Measurements from ENCODE around the gene KDM6B.

KDM6B gene

GRCh38 chr17:7822126-7822525 is 11.9 kb upstream of the KDM6B start:
- no peak for DNase-seq

- no peak for DNase-seq
Observed at GRCh38 chr17:7823581-7824001, 10.4 kb upstream of the KDM6B start.

GRCh38 chr17:7824021-7824924 is 9.7 kb upstream of the KDM6B start:
- DNase-seq: no peak

DNA sequence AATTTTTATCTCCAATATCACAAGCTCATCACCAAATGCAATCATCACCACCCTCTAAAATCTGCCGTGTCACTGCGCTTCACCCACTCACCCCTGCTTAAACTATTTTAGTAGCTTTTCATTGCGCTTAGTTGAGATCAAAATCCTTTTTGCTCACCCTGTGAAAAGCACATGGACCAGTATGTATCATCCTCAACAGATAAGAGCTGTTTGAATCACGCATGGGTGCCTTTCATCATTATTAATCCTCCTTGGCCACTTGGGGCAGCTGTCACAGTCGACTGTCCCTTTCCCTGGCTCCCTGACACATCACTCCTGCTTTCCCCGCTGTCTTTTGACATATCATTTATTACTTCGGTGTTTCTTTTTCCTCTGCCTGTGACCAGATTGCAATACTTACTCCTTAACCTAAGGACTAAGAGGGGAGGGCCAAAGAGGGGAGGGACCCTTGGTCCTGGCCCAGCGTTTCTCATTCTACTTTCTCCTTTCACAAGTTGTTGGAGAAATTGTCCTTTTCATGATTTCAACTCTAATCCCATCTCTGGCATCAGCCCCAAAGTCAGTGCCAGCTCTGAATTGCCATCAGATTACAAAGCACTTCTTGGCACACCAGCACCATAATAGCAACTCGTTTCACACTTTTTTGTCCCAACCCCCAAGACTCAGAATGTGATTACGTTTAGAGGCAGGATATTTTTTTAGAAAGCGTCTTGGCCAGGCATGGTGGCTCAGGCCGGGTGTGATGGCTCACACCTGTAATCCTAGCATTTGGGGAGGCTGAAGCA is 8.6 kb upstream of the KDM6B start:
- no peak for DNase-seq

GRCh38 chr17:7830616-7831015 is 3.4 kb upstream of the KDM6B start:
- no peak for DNase-seq

GRCh38 chr17:7831233-7831632 is 2.8 kb upstream of the KDM6B start:
- DNase-seq: no peak

DNA sequence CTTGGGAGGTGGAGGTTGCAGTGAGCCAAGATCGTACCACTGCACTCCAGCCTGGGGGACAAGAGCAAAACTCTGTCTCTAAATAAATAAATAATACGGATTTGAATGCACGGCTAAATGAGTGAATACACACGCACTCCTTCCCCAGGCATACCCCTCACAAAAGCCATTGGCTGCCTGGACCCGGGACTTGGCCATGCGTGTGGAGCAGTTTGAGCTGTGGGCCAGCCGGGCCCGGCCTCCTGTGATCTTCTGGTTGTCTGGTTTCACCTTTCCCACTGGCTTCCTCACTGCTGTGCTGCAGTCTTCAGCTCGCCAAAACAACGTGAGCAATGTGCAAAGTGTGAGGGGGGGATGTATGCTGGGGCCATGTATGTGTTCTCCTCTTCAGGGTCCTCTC is 1.6 kb upstream of the KDM6B start:
- no peak for DNase-seq

DNA sequence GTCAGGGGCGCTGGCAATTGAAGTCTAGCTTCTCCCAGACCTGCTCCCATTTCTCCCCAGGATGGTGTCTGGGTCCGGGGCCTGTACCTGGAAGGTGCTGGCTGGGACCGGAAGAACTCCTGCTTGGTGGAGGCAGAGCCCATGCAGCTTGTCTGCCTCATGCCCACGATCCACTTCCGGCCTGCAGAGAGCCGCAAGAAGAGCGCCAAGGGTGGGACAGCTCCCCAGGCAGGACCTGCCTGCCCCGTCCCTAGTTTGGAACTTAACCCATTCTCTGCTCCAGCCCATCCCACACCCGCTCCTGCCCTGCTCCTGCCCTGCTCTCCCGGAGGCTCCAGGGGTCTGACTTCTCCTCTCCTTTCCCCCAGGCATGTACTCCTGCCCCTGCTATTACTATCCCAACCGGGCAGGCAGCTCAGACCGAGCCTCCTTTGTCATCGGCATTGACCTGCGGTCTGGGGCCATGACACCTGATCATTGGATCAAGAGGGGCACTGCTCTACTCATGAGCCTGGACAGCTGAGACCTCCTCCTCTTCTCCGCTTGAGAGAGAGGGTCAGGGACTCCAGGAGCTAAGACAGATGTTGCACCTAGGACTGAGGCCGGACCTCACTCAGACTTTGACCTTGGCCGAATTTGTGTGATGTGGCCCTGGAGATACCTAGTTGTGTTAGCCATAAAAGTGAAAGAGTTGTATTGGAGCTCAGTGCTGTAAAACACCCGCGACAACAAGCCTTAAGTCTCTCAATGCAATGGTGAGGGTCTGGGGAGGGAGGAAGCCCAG is 814 bp upstream of the KDM6B start:
- DNase-seq: no peak

DNA sequence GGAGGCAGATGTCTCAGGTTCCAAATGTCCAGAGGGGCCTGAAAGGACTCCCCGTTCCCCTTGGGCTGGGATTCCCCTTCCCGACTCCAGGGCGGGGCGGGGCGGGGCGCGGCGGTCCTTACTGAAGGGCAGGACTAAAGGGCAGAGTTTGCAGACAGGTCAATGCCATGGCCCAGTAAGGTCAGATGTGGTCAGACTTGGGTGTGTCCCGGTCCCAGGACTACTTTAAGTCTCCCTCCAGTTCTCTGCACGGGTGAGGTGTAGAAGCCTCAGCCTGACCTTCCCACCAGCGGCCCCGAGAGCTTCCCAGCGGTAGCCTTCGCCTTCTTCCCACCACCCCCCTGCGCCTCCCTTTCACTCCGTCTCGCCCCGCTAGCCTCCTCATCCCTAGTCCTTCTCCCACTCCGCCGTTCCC is 532 bp downstream of the KDM6B start:
- no peak for DNase-seq

DNA sequence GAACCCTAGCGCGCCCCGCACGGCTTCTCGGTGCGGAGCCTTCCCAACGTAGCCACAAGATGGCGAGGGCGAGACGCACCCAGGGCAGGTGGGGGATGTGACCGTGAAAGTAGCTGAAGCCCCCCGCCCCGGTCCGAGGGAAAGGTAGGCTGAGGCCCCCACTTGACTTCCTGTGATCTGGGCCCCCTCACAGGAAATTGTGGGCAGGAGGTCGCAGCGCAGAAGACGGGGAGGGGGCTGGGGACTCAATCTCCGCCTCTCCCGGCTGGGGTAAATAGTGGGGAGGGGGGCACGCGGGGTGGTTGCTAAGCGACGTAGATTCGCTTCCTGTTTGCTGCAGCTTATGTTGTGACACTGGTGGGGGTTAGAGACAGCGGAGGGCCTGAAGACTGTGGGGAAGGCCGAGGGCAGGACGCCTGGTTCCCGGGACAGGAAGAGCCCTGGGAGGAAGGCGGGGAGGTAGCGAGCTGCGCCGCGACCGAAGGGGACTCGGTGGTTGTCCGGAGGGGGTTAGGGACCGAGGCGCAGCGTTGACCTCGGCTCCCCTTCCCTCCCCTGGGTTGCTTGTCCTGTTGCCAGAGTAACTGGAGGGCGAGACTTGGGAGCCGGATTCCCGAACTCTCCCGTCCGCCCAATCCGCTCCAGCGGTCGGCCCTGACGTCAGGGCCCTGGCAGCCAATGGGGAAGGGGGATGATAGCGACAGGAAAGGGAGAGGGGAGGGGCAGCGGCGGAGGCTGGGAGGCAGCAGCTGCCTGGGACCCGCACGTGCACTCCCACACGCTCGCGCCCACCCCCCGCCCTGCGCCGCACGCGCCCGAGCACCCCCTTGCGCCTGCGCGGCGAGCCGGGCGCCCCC is 1.2 kb downstream of the KDM6B start:
- peak; percentile 83 for DNase-seq

- DNase-seq: peak; percentile 29
Observed at GRCh38 chr17:7835814-7836595, 2.0 kb downstream of the KDM6B start.

- peak; percentile 74 for DNase-seq
Observed at GRCh38 chr17:7836596-7837407, 2.8 kb downstream of the KDM6B start.

- DNase-seq: no peak
Observed at GRCh38 chr17:7837408-7838088, 3.5 kb downstream of the KDM6B start.

- no peak for DNase-seq
Observed at GRCh38 chr17:7838090-7839075, 4.4 kb downstream of the KDM6B start.

GRCh38 chr17:7839190-7839875 is 5.3 kb downstream of the KDM6B start:
- no peak for DNase-seq

DNA sequence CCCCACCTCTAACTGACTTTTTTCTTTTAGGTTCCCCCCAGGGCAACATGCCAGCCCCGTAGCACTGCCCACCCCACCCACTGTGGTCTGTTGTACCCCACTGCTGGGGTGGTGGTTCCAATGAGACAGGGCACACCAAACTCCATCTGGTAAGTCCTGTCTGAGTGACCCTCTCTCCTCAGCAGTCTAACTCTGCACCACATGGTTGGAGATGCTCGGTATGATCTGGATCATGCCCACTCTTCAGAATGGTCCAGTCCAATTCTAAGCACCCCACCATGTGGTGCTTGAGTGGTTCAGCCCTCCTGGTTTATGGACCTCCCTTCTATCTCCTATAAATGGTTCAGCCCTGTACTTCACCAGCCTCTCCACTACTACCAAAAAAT is 5.9 kb downstream of the KDM6B start:
- DNase-seq: no peak

GRCh38 chr17:7840441-7840840 is 6.4 kb downstream of the KDM6B start:
- no peak for DNase-seq

DNA sequence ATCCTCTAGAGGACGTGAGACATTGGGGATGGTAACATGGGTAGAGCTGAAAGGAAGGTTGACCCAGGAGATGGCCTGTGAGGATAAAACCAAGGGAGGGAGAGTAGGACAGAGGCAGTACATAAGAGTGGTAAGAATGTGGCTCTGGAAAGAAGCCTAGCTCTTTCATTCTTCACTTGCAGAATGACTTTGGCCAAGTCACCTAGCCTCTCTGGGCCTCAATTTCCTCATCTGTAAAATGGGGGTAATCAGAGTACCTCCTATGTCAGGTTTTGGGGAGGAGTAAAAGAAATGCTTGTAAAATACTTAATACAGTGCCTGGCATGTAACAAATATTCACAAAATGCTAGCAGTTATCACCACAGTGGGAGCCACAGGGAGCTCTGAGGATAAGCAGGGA is 6.9 kb downstream of the KDM6B start:
- DNase-seq: no peak

All from NCI-H2107 (cell line).